ENCODE results near the gene MINDY4. TPM values are rescaled to one million over a fixed set of nuclear protein-coding genes. Genes with fewer than 3 reads are reported as not detected.

Gene MINDY4
- total and polyA plus RNA-seq, 2 of the 4 experiments (the other 2 are of a cell fraction), result 1.8 to 3.6 TPM

- TF ChIP-seq NFE2L2 (IDR thresholded peaks at IDR 0.05; ENCODE audit: low read depth, low read length), result no peak
These were observed 106.0 kb downstream of the MINDY4 start (continued) for GRCh38 chr7:30877015-30877769.

GRCh38 chr7:30877993-30878392 is 106.8 kb downstream of the MINDY4 start:
- H3K23ac ChIP-seq (ENCODE audit: low read depth, low read length), result no peak overlapping the region
- H3K4ac ChIP-seq (ENCODE audit: low read depth, low read length), result no peak overlapping the region
- no peak overlapping the region for H3K14ac ChIP-seq (replicated peaks; ENCODE audit: low read depth, low read length)
- H3K56ac ChIP-seq (ENCODE audit: extremely low read depth, insufficient read depth, low read length), result no peak overlapping the region
- H3K18ac ChIP-seq (ENCODE audit: low read depth, low read length), result no peak overlapping the region
- H2AFZ ChIP-seq (replicated peaks; ENCODE audit: low read length, poor library complexity), result no peak overlapping the region
- no peak overlapping the region for H4K5ac ChIP-seq (ENCODE audit: low read depth, low read length)
- whole genome bisulfite sequencing, 2 experiments (ENCODE audit: extremely low coverage in 2 of 2, insufficient read length in 1 of 2), result 68% methylated on average over 2 of the region's 5 CpGs; no CpG with 5 or more reads in 1 of the 2 experiments
- no peaks in the 10 kb centered on the region for H3K27me3 ChIP-seq (ENCODE audit: control insufficient read depth, insufficient read depth, low read length)
- no peak overlapping the region for H4K8ac ChIP-seq (ENCODE audit: low read depth in 2 of 2, low read length in 2 of 2)
- no TSS peak for BruUV-seq (replicated peaks)
- TF ChIP-seq RAD21 (IDR thresholded peaks at IDR 0.05; ENCODE audit: low read length) (no peak), MAZ (IDR thresholded peaks at IDR 0.05; ENCODE audit: borderline replicate concordance, low read depth, low read length) (no peak), CHD1 (IDR thresholded peaks at IDR 0.05; ENCODE audit: low read depth, low read length) (no peak), SMC3 (IDR thresholded peaks at IDR 0.05; ENCODE audit: low read depth, low read length) (no peak), FOS (IDR thresholded peaks at IDR 0.05; ENCODE audit: low read depth, low read length) (no peak), ELK1 (IDR thresholded peaks at IDR 0.05; ENCODE audit: borderline replicate concordance, low read depth, low read length) (no peak), MAFK (IDR thresholded peaks at IDR 0.05; ENCODE audit: low read depth, low read length) (no peak), RFX5 (IDR thresholded peaks at IDR 0.05; ENCODE audit: low read depth, low read length) (no peak), CTCF (conservative IDR thresholded peaks at IDR 0.05; ENCODE audit: low read depth, low read length) (no peak), CEBPB (IDR thresholded peaks at IDR 0.05; ENCODE audit: low read depth, low read length) (no peak), NFE2L2 (IDR thresholded peaks at IDR 0.05; ENCODE audit: low read depth, low read length) (no peak), MXI1 (IDR thresholded peaks at IDR 0.05; ENCODE audit: borderline replicate concordance, low read depth, low read length) (no peak)
- H2BK120ac ChIP-seq (ENCODE audit: low read depth, low read length), result no peak overlapping the region
- in situ Hi-C loops (cut with MboI; ENCODE audit: low sequenced_read_pairs), result no loop called here
- H4K91ac ChIP-seq (ENCODE audit: insufficient read depth, low read depth, low read length), result no peak overlapping the region
- no peak overlapping the region for H2AK5ac ChIP-seq (ENCODE audit: low read depth, low read length)
- H3K36me3 ChIP-seq (ENCODE audit: control insufficient read depth, insufficient read depth, low read length), result no peaks in the 10 kb centered on the region; the same call in 1 of the 2 replicates
- H2BK20ac ChIP-seq (ENCODE audit: low read depth, low read length), result no peak overlapping the region
- no peak overlapping the region for H3K9ac ChIP-seq (ENCODE audit: low read depth, low read length)
- POLR2A ChIA-PET (ENCODE audit: unreplicated experiment), result no interaction called here
- H3K4me2 ChIP-seq (ENCODE audit: low read depth, low read length), result no peak overlapping the region
- 0 out of 2 replicates have a peak, but pooled peaks cover 3% of the 10 kb centered on the region for H3K4me1 ChIP-seq (ENCODE audit: control insufficient read depth, insufficient read depth, low read length)
- CTCF ChIA-PET, result interaction anchor here (0.5 kb wide), 1 partner anchor 105 kb away, joined by 3 read pairs; no protein-coding TSS in a partner anchor
- no peak overlapping the region for H2BK15ac ChIP-seq (ENCODE audit: low read depth, low read length)
- ATAC-seq (ENCODE audit: low read depth), result no peak
- H3K4me3 ChIP-seq (ENCODE audit: insufficient read depth, low read depth, low read length), result no peak overlapping the region
- peaks cover 5% of the 10 kb centered on the region; the same call in 1 of the 2 replicates for H3K9me3 ChIP-seq (ENCODE audit: control insufficient read depth, insufficient read depth, low read length)
- dilution Hi-C loops (cut with HindIII; ENCODE audit: low sequenced_read_pairs, unreplicated experiment), result no loop called here
- H3K9me1 ChIP-seq (ENCODE audit: insufficient read depth, low read length), result no peaks in the 10 kb centered on the region; the same call in 1 of the 2 replicates
- intact Hi-C loops (cut with micrococcal nuclease), result no loop called here
- H3K27ac ChIP-seq (ENCODE audit: insufficient read depth, low read length), result no peak overlapping the region
- no peak overlapping the region for H2AK9ac ChIP-seq (replicated peaks; ENCODE audit: low read depth, low read length, poor library complexity)
- DNase-seq, result no peak
- H3K79me1 ChIP-seq (ENCODE audit: low read depth in 1 of 2, low read length in 2 of 2), result no peaks in the 10 kb centered on the region
- no peaks in the 10 kb centered on the region for H4K20me1 ChIP-seq (ENCODE audit: insufficient read depth, low read length)
- H2BK5ac ChIP-seq (ENCODE audit: low read depth, low read length, poor library complexity, severe bottlenecking), result no peak overlapping the region

Measured in IMR-90 (cell line).